GM20431 (cell line): ENCODE measurements around the gene BOK.
"Not testable (repeated sequence)": the region's sequence is repeated elsewhere in the genome, so short reads cannot be mapped to it uniquely, and the experiment has no call there.

Experiments used
- in situ Hi-C: fragments of 300-500 bp; cut with MseI, MboI; formaldehyde crosslinking; loops from one replicate; pipeline ENCODE4 v1.15.0; 2020; ENCODE audit warnings: low sequenced_read_pairs; ENCODE audit not compliant: unreplicated experiment

The BOK gene

GRCh38 chr2:241570961-241571581, 12.5 kb downstream of the BOK start:
- in situ Hi-C loops, result no loop called here

- in situ Hi-C loops, result no loop called here
These were observed 13.5 kb downstream of the BOK start for GRCh38 chr2:241571821-241572620.

- in situ Hi-C loops, result not testable (repeated sequence)
These were observed 14.5 kb downstream of the BOK start for GRCh38 chr2:241572915-241573651.

- in situ Hi-C loops, result no loop called here
These were observed 15.2 kb downstream of the BOK start for GRCh38 chr2:241573741-241574140.

- in situ Hi-C loops, result no loop called here
These were observed 16.5 kb downstream of the BOK start for GRCh38 chr2:241574911-241575623.

- in situ Hi-C loops, result no loop called here
These were observed 17.2 kb downstream of the BOK start for GRCh38 chr2:241575624-241576292.

- in situ Hi-C loops, result no loop called here
These were observed 17.7 kb downstream of the BOK start for GRCh38 chr2:241576293-241576654.

GRCh38 chr2:241577413-241578122, 19.0 kb downstream of the BOK start:
- in situ Hi-C loops, result no loop called here

- in situ Hi-C loops, result no loop called here
These were observed 20.7 kb downstream of the BOK start for GRCh38 chr2:241579281-241579680.

GRCh38 chr2:241582328-241582727, 23.8 kb downstream of the BOK start:
- in situ Hi-C loops, result no loop called here

- in situ Hi-C loops, result no loop called here
These were observed 24.3 kb downstream of the BOK start for GRCh38 chr2:241582806-241583205.

- in situ Hi-C loops, result no loop called here
These were observed 25.9 kb downstream of the BOK start for GRCh38 chr2:241584436-241584835.

GRCh38 chr2:241586564-241587264, 28.2 kb downstream of the BOK start:
- in situ Hi-C loops, result no loop called here

GRCh38 chr2:241589863-241590262, 31.3 kb downstream of the BOK start:
- in situ Hi-C loops, result not testable (repeated sequence)

- in situ Hi-C loops, result not testable (repeated sequence)
These were observed 32.2 kb downstream of the BOK start for GRCh38 chr2:241590496-241591455.

- in situ Hi-C loops, result no loop called here
These were observed 33.7 kb downstream of the BOK start for GRCh38 chr2:241592126-241592845.

- in situ Hi-C loops, result no loop called here
These were observed 34.7 kb downstream of the BOK start for GRCh38 chr2:241593271-241593670.
